ENCODE measurements around the gene GRIN1.

DNA sequence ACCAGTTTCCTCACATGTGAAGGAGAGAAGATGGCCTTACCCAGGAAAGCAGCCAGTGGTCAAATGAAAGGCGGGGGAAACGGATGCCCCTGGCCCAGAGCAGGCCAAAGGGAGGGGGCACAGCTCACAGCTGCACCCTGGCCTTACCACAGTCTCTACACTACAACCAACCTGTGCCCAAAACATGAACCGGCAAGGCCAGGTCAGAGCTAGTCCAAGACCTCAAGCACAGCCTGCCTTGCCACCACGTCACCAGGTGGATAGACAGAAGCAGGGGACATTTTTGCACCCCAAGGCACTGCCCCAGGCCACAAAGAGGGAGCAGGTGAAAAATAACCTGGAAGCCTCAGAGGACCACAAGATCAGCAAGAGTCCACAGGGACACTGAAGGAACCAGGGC lies 4.5 kb downstream of the GRIN1 start:
- TF ChIP-seq EZH2 (IDR thresholded peaks at IDR 0.05; ENCODE audit: borderline replicate concordance, low read length) = no peak
- TF ChIP-seq, protein P1, sequence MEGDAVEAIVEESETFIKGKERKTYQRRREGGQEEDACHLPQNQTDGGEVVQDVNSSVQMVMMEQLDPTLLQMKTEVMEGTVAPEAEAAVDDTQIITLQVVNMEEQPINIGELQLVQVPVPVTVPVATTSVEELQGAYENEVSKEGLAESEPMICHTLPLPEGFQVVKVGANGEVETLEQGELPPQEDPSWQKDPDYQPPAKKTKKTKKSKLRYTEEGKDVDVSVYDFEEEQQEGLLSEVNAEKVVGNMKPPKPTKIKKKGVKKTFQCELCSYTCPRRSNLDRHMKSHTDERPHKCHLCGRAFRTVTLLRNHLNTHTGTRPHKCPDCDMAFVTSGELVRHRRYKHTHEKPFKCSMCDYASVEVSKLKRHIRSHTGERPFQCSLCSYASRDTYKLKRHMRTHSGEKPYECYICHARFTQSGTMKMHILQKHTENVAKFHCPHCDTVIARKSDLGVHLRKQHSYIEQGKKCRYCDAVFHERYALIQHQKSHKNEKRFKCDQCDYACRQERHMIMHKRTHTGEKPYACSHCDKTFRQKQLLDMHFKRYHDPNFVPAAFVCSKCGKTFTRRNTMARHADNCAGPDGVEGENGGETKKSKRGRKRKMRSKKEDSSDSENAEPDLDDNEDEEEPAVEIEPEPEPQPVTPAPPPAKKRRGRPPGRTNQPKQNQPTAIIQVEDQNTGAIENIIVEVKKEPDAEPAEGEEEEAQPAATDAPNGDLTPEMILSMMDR (conservative IDR thresholded peaks at IDR 0.05 in 1 of 2, IDR thresholded peaks at IDR 0.05 in 1 of 2; ENCODE audit: extremely low read depth in 1 of 2, insufficient read depth in 1 of 2, low read depth in 1 of 2, low read length in 2 of 2) = no peak

Measured in mammary epithelial cell (primary cell).